Mesendoderm (in vitro differentiated cells): Measurements from ENCODE around the gene PCSK5.

Source experiments
- DNase-seq: peaks from one replicate; pipeline ENCODE4 v3.0.0; 2013
- H2AK5ac ChIP-seq: 2 replicates; pipeline ENCODE4 v1.6.1; 2013; ENCODE audit warnings: low read length, inconsistent platforms
- H2BK120ac ChIP-seq: 2 replicates; pipeline ENCODE4 v1.6.1; 2013; ENCODE audit warnings: low read depth, mild to moderate bottlenecking, low read length, moderate library complexity, mixed read lengths
- H2BK15ac ChIP-seq: replicated peaks from 2 replicates; pipeline ENCODE4 v1.6.1; 2013; ENCODE audit warnings: low read depth, mild to moderate bottlenecking, moderate library complexity
- H2BK5ac ChIP-seq: 2 replicates; pipeline ENCODE4 v1.6.1; 2013; ENCODE audit warnings: low read length, inconsistent platforms
- H3K18ac ChIP-seq: 2 replicates; pipeline ENCODE4 v1.6.1; 2013; ENCODE audit warnings: mild to moderate bottlenecking, low read length, mixed read lengths
- H3K23ac ChIP-seq: one replicate; pipeline ENCODE4 v1.6.1; 2013; ENCODE audit warnings: low read length
- H3K27ac ChIP-seq: 2 replicates; pipeline ENCODE4 v1.5.1; 2013; ENCODE audit warnings: low read depth, mild to moderate bottlenecking, inconsistent platforms, low read length, moderate library complexity
- H3K27me3 ChIP-seq: 2 replicates; pipeline ENCODE4 v1.6.1; 2013; ENCODE audit warnings: low read length, control low read depth, mild to moderate bottlenecking, inconsistent platforms; ENCODE audit not compliant: insufficient read depth, poor library complexity
- H3K36me3 ChIP-seq: 2 replicates; pipeline ENCODE4 v1.6.1; 2013; ENCODE audit warnings: low read length, inconsistent platforms; ENCODE audit not compliant: control insufficient read depth, insufficient read depth
- H3K4ac ChIP-seq: one replicate; pipeline ENCODE4 v1.6.1; 2013; ENCODE audit warnings: low read depth, mild to moderate bottlenecking, low read length, moderate library complexity
- H3K4me1 ChIP-seq: 2 replicates; pipeline ENCODE4 v1.6.1; 2013; ENCODE audit warnings: low read depth, low read length, inconsistent platforms; ENCODE audit not compliant: control insufficient read depth
- H3K4me2 ChIP-seq: 2 replicates; pipeline ENCODE4 v1.6.1; 2013; ENCODE audit warnings: low read length
- H3K4me3 ChIP-seq: 2 replicates; pipeline ENCODE4 v1.5.1; 2013; ENCODE audit warnings: mild to moderate bottlenecking, low read length
- H3K56ac ChIP-seq: one replicate; pipeline ENCODE4 v1.6.1; 2013; ENCODE audit warnings: low read length
- H3K79me1 ChIP-seq: 2 replicates; pipeline ENCODE4 v1.6.1; 2013; ENCODE audit warnings: low read length, inconsistent platforms
- H3K79me2 ChIP-seq: 2 replicates; pipeline ENCODE4 v1.6.1; 2013; ENCODE audit warnings: mild to moderate bottlenecking, low read length; ENCODE audit not compliant: control insufficient read depth, insufficient read depth
- H3K9ac ChIP-seq: 2 replicates; pipeline ENCODE4 v1.6.1; 2013; ENCODE audit warnings: low read length, inconsistent platforms
- H4K5ac ChIP-seq: one replicate; pipeline ENCODE4 v1.6.1; 2013; ENCODE audit warnings: low read length
- H4K8ac ChIP-seq: one replicate; pipeline ENCODE4 v1.6.1; 2013; ENCODE audit warnings: low read depth, mild to moderate bottlenecking, control low read depth, low read length, moderate library complexity
- WGBS: extraction: QIAGEN DNeasy Blood & Tissue Kit; methylation state at CpG from one replicate; pipeline ENCODE4 v1.1.7; 2013; ENCODE audit warnings: low lambda C conversion rate, missing lambda C conversion rate; ENCODE audit not compliant: insufficient coverage; ENCODE audit errors: extremely low coverage; 5-methylcytosine and 5-hydroxymethylcytosine counted together

The PCSK5 gene

GRCh38 chr9:75891277-75891741 is 836 bp downstream of the PCSK5 start:
- Histone ChIP-seq H3K4me2 (peak overlapping the region; percentile 97), H2BK5ac (no peak overlapping the region), H3K56ac (peak overlapping the region; percentile 90), H3K4me1 (peaks cover 2% of the 10 kb centered on the region), H3K18ac (peak overlapping the region; percentile 51), H4K5ac (no peak overlapping the region), H3K23ac (no peak overlapping the region), H3K79me1 (no peaks in the 10 kb centered on the region), H2BK120ac (no peak overlapping the region), H3K27ac (no peak overlapping the region), H3K36me3 (no peaks in the 10 kb centered on the region), H4K8ac (no peak overlapping the region), H2BK15ac (no peak overlapping the region), H3K4me3 (peak overlapping the region; percentile 71), H3K79me2 (peaks cover 2% of the 10 kb centered on the region), H3K27me3 (no peaks in the 10 kb centered on the region), H3K4ac (no peak overlapping the region), H2AK5ac (no peak overlapping the region), H3K9ac (peak overlapping the region; percentile 66)
- DNase-seq = no peak
- WGBS = no CpG with 5 or more reads among the region's 28 CpGs

- DNase-seq = peak; percentile 42
- Histone ChIP-seq H2BK120ac (no peak overlapping the region), H2BK5ac (no peak overlapping the region), H3K23ac (no peak overlapping the region), H3K4me2 (peak overlapping the region; percentile 97), H3K56ac (peak overlapping the region; percentile 90), H3K36me3 (no peaks in the 10 kb centered on the region), H3K4me1 (peaks cover 2% of the 10 kb centered on the region), H4K5ac (no peak overlapping the region), H3K9ac (peak overlapping the region; percentile 66), H2AK5ac (no peak overlapping the region), H3K79me2 (peaks cover 2% of the 10 kb centered on the region), H3K27ac (no peak overlapping the region), H3K79me1 (no peaks in the 10 kb centered on the region), H4K8ac (no peak overlapping the region), H3K18ac (peak overlapping the region; percentile 51), H2BK15ac (no peak overlapping the region), H3K4me3 (peak overlapping the region; percentile 71), H3K4ac (no peak overlapping the region), H3K27me3 (no peaks in the 10 kb centered on the region)
- no CpG with 5 or more reads among the region's 32 CpGs for WGBS
Measured at GRCh38 chr9:75891771-75892215, 1.3 kb downstream of the PCSK5 start.

- peak; percentile 69 for DNase-seq
- H3K27ac ChIP-seq = no peak overlapping the region
Measured at GRCh38 chr9:75892216-75892911, 1.9 kb downstream of the PCSK5 start.

GRCh38 chr9:75893106-75893505 is 2.6 kb downstream of the PCSK5 start:
- H3K4me2 ChIP-seq = peak overlapping the region; percentile 97
- H3K27me3 ChIP-seq = no peaks in the 10 kb centered on the region
- peaks cover 2% of the 10 kb centered on the region for H3K79me2 ChIP-seq
- no peak overlapping the region for H2BK120ac ChIP-seq
- H2BK15ac ChIP-seq = no peak overlapping the region
- H3K4me1 ChIP-seq = peaks cover 2% of the 10 kb centered on the region
- no peaks in the 10 kb centered on the region for H3K36me3 ChIP-seq
- no peak overlapping the region for H4K8ac ChIP-seq
- H4K5ac ChIP-seq = no peak overlapping the region
- no peak overlapping the region for H2AK5ac ChIP-seq
- H3K27ac ChIP-seq = no peak overlapping the region
- peak overlapping the region; percentile 73 for H3K56ac ChIP-seq
- no peak overlapping the region for H2BK5ac ChIP-seq
- no CpG with 5 or more reads among the region's 3 CpGs for WGBS
- no peak overlapping the region for H3K4ac ChIP-seq
- no peak overlapping the region for H3K23ac ChIP-seq
- no peak overlapping the region for H3K9ac ChIP-seq
- no peaks in the 10 kb centered on the region for H3K79me1 ChIP-seq
- DNase-seq = no peak
- H3K18ac ChIP-seq = no peak overlapping the region
- no peak overlapping the region for H3K4me3 ChIP-seq

More at GRCh38 chr9:75892216-75892911, 1.9 kb downstream of the PCSK5 start:
- no peak overlapping the region for H2BK5ac ChIP-seq
- no peaks in the 10 kb centered on the region for H3K27me3 ChIP-seq
- no peak overlapping the region for H3K18ac ChIP-seq
- no peak overlapping the region for H4K8ac ChIP-seq
- WGBS = no CpG with 5 or more reads among the region's 31 CpGs
- H3K79me1 ChIP-seq = no peaks in the 10 kb centered on the region
- H3K4ac ChIP-seq = no peak overlapping the region
- H3K56ac ChIP-seq = peak overlapping the region; percentile 90
- peak overlapping the region; percentile 66 for H3K9ac ChIP-seq
- H4K5ac ChIP-seq = no peak overlapping the region
- no peak overlapping the region for H2BK120ac ChIP-seq
- no peak overlapping the region for H3K23ac ChIP-seq
- no peak overlapping the region for H2BK15ac ChIP-seq
- peaks cover 2% of the 10 kb centered on the region for H3K4me1 ChIP-seq
- peak overlapping the region; percentile 71 for H3K4me3 ChIP-seq
- peaks cover 2% of the 10 kb centered on the region for H3K79me2 ChIP-seq
- H3K4me2 ChIP-seq = peak overlapping the region; percentile 97
- H2AK5ac ChIP-seq = no peak overlapping the region
- no peaks in the 10 kb centered on the region for H3K36me3 ChIP-seq

GRCh38 chr9:75894566-75894965 is 4.1 kb downstream of the PCSK5 start:
- Histone ChIP-seq H3K79me1 (peaks cover 1% of the 10 kb centered on the region), H2BK120ac (no peak overlapping the region), H3K27ac (no peak overlapping the region), H3K36me3 (no peaks in the 10 kb centered on the region), H3K9ac (no peak overlapping the region), H3K4me2 (no peak overlapping the region), H3K4me3 (no peak overlapping the region), H3K27me3 (no peaks in the 10 kb centered on the region), H4K8ac (no peak overlapping the region), H3K18ac (no peak overlapping the region), H4K5ac (no peak overlapping the region), H3K23ac (no peak overlapping the region), H3K4ac (no peak overlapping the region), H2AK5ac (no peak overlapping the region), H3K4me1 (peaks cover 2% of the 10 kb centered on the region), H3K56ac (no peak overlapping the region), H2BK5ac (no peak overlapping the region), H2BK15ac (no peak overlapping the region), H3K79me2 (peaks cover 2% of the 10 kb centered on the region)
- no peak for DNase-seq
- WGBS = no CpG with 5 or more reads among the region's 3 CpGs
